Measurements from ENCODE around the gene SERINC2. TPM values are rescaled to one million over a fixed set of nuclear protein-coding genes. Genes with fewer than 3 reads are reported as not detected.

Gene SERINC2
- total and polyA plus RNA-seq, 2 donors (not counting 1 experiment from before 2014, with no cell fraction given): 0.75 to 1.4 TPM

- intact Hi-C loops (cut with micrococcal nuclease): no loop called here
- CTCF ChIA-PET: interaction anchor here (1.6 to 10.6 kb wide), 2 partner anchors 29 to 241 kb away, joined by 6 to 133 read pairs; no protein-coding TSS in a partner anchor
- no peaks in the 10 kb centered on the region for H3K36me3 ChIP-seq (replicated peaks in 1 of 2; ENCODE audit: control extremely low read depth in 1 of 2, control insufficient read depth in 1 of 2, extremely low read depth in 1 of 2, insufficient read depth in 2 of 2, low read length in 1 of 2)
Observed at GRCh38 chr1:31425301-31426081, 12.5 kb downstream of the SERINC2 start.

More at GRCh38 chr1:31425301-31426081, 12.5 kb downstream of the SERINC2 start:
- no peak overlapping the region for H3K4me2 ChIP-seq (replicated peaks; ENCODE audit: low read depth, low read length, poor library complexity, severe bottlenecking)
- 87% methylated on average over 19 of the region's 28 CpGs for WGBS (ENCODE audit: insufficient coverage)
- TF ChIP-seq CTCF (IDR thresholded peaks at IDR 0.05): no peak
- no peak for TF ChIP-seq EZH2 (IDR thresholded peaks at IDR 0.05; ENCODE audit: borderline replicate concordance, insufficient read depth, low read depth, low read length, poor library complexity, severe bottlenecking)
- H2AFZ ChIP-seq (ENCODE audit: insufficient read depth, low read depth, low read length, poor library complexity, severe bottlenecking): no peak overlapping the region
- H3K27ac ChIP-seq (ENCODE audit: low read length in 2 of 2): no peak overlapping the region
- peaks cover 27% of the 10 kb centered on the region for H3K4me1 Mint-ChIP-seq
- no peak overlapping the region for H3K4me3 Mint-ChIP-seq
- H3K4me3 ChIP-seq (ENCODE audit: control extremely low read depth in 1 of 5, extremely low read depth in 1 of 5, insufficient read depth in 1 of 5, low read depth in 2 of 5, low read length in 4 of 5): no peak overlapping the region
- H3K9me3 ChIP-seq (ENCODE audit: control extremely low read depth in 1 of 3, control insufficient read depth in 2 of 3, insufficient read depth in 1 of 3, low read length in 2 of 3): no peaks in the 10 kb centered on the region
- H3K27ac Mint-ChIP-seq: peak overlapping the region; percentile 26
- H3K9me3 Mint-ChIP-seq (ENCODE audit: insufficient read depth): no peaks in the 10 kb centered on the region
- peaks cover 3% of the 10 kb centered on the region for H3K27me3 Mint-ChIP-seq
- POLR2A ChIA-PET: no interaction called here
- H3K4me1 ChIP-seq (ENCODE audit: control insufficient read depth in 2 of 2, insufficient read depth in 2 of 2, low read length in 2 of 2): peaks cover 21 to 23% of the 10 kb centered on the region in 2 donors
- no peaks in the 10 kb centered on the region for H4K20me1 ChIP-seq (ENCODE audit: control insufficient read depth, insufficient read depth, low read length, poor library complexity, severe bottlenecking)
- no peaks in the 10 kb centered on the region for H3K79me2 ChIP-seq (ENCODE audit: control insufficient read depth, insufficient read depth, low read length)
- no peak overlapping the region for H3K9ac ChIP-seq (ENCODE audit: low read length)
- ATAC-seq (ENCODE audit: low read depth) (no peak), DNase-seq (no peak)
- peaks cover 0 to 5% (median under 1%) of the 10 kb centered on the region in 4 experiments for H3K27me3 ChIP-seq (replicated peaks in 1 of 4; ENCODE audit: control extremely low read depth in 1 of 4, control insufficient read depth in 3 of 4, insufficient read depth in 4 of 4, low read length in 3 of 4)
